MM.1S (cell line): ENCODE results near the gene ZKSCAN3.

Experiments
- EZH2 ChIP-seq: fragments of 300-600 bp; sonication (generic); optimal IDR thresholded peaks from 2 replicates; pipeline ENCODE3; 2017; ENCODE audit warnings: low read depth, mild to moderate bottlenecking, antibody characterized with exemption, low read length, mixed read lengths
- TF ChIP-seq, protein P1 (sequence below): fragments of 300-600 bp; sonication (generic); IDR thresholded peaks from 2 replicates; pipeline ENCODE4 v1.5.1; 2016; ENCODE audit warnings: antibody characterized with exemption, low read length, mixed read lengths

- TF ChIP-seq, protein P1, sequence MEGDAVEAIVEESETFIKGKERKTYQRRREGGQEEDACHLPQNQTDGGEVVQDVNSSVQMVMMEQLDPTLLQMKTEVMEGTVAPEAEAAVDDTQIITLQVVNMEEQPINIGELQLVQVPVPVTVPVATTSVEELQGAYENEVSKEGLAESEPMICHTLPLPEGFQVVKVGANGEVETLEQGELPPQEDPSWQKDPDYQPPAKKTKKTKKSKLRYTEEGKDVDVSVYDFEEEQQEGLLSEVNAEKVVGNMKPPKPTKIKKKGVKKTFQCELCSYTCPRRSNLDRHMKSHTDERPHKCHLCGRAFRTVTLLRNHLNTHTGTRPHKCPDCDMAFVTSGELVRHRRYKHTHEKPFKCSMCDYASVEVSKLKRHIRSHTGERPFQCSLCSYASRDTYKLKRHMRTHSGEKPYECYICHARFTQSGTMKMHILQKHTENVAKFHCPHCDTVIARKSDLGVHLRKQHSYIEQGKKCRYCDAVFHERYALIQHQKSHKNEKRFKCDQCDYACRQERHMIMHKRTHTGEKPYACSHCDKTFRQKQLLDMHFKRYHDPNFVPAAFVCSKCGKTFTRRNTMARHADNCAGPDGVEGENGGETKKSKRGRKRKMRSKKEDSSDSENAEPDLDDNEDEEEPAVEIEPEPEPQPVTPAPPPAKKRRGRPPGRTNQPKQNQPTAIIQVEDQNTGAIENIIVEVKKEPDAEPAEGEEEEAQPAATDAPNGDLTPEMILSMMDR: no peak
- no peak for TF ChIP-seq EZH2
Observed at GRCh38 chr6:28410767-28411166, 61.0 kb downstream of the ZKSCAN3 start.
